Measurements from ENCODE around the gene DDR2. TPM values are rescaled to one million over a fixed set of nuclear protein-coding genes. Genes with fewer than 3 reads are reported as not detected.

The DDR2 gene
- total and polyA plus RNA-seq, 2 donors: 2.1 to 2.4 TPM

GRCh38 chr1:162835157-162835899, 203.1 kb downstream of the DDR2 start:
- Histone ChIP-seq H3K36me3 (ENCODE audit: control insufficient read depth in 2 of 2, insufficient read depth in 2 of 2, low read length in 1 of 2) (no peaks in the 10 kb centered on the region), H3K4me3 (ENCODE audit: low read length in 2 of 2) (no peak overlapping the region), H3K4me1 (ENCODE audit: control insufficient read depth in 2 of 2, insufficient read depth in 2 of 2, low read length in 2 of 2) (no peaks in the 10 kb centered on the region), H3K27me3 (ENCODE audit: control insufficient read depth in 2 of 2, insufficient read depth in 1 of 2, low read length in 1 of 2) (no peaks in the 10 kb centered on the region), H3K9me3 (ENCODE audit: control insufficient read depth in 2 of 2, insufficient read depth in 1 of 2, low read length in 1 of 2) (peaks cover 0 to 5% of the 10 kb centered on the region in 2 donors), H3K27ac (ENCODE audit: low read depth in 1 of 2, low read length in 1 of 2) (no peak overlapping the region)
- peak in 1 of 9 donors; percentile 18 for DNase-seq (ENCODE audit: low read depth in 6 of 9, low spot score in 9 of 9)
- WGBS: 61% methylated on average over 3 of the region's 3 CpGs

Other genes starting within 250 kb of the DDR2 start
- gene SH2D1B, start 220.3 kb upstream of the DDR2 start, total RNA-seq: 0.47 TPM
- 0.27 TPM for gene SH2D1B, start 220.3 kb upstream of the DDR2 start, polyA plus RNA-seq
- gene UHMK1, start 134.6 kb upstream of the DDR2 start, total RNA-seq: 29.7 TPM
- 26.8 TPM for gene UHMK1, start 134.6 kb upstream of the DDR2 start, polyA plus RNA-seq
- gene UAP1, start 70.7 kb upstream of the DDR2 start, total RNA-seq: 21.9 TPM
- gene UAP1, start 70.7 kb upstream of the DDR2 start, polyA plus RNA-seq: 56.3 TPM
- gene HSD17B7, start 158.2 kb downstream of the DDR2 start, total RNA-seq: 10.9 TPM
- 21.6 TPM for gene HSD17B7, start 158.2 kb downstream of the DDR2 start, polyA plus RNA-seq
- gene CCDC190, start 228.7 kb downstream of the DDR2 start, total RNA-seq: under 0.01 TPM
- gene CCDC190, start 228.7 kb downstream of the DDR2 start, polyA plus RNA-seq: 0.32 TPM